ENCODE data around the gene DMTF1.
"Not testable (repeated sequence)": the region's sequence is repeated elsewhere in the genome, so short reads cannot be mapped to it uniquely, and the experiment has no call there.

Gene DMTF1

DNA sequence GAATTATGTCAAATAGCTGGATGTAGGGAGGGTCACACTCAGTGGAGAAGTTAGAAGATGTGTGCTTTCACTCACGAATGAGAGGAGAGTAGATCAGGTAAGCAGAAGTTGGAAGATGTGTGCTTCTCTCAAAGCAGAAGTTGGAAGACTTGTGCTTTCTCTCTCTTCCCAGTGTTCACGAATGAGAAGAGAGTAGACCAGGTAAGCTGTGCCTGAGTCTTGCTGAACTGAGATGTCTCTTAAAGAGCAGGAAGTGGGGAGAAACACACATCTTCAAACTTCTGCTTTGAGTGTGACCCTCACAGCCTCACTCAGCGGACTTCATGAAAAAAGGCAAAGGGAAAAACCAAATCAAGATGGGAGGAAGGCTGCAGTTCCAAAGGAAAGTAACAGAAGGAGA lies 74.2 kb downstream of the DMTF1 start:
- DNase-seq (ENCODE audit: low read depth), result no peak

DNA sequence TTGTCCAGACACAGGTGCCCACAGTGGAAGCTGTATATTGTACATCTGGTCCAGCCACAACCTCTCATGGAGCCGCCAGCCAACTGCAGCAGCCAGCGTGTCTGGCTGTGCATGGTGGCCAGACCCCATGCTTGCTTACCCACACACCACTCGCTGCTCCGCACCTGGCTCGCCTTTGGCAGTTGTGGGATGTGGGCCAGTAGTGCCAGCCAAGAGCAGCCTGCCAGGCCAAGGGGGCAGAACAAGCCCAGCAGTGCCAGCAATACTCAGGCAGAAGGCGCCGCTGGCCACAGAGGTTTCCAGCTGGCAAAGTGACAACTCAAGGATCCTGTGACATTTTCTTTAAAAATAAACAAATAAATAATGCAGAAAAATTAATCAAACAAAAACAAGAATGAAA lies 79.0 kb downstream of the DMTF1 start:
- no peak for DNase-seq (ENCODE audit: low read depth)

DNA sequence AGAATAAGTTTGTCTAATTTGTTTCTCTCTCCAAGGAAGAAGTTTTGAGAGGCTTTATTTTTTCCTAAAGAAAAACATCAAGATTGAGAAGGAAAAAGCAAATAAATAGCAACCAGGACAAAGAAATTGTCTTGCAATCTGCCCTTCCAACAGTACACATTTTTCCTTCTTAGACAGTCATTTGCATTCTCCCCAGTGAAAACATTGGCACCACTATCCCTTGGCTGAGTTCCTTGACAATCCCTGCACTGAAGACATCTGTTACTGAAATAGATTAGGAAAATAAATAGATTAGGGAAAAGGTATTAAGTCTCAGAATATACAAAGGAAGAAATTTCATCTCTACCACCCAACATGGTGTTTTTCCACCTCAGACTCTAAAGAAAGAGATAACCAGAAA lies 79.5 kb downstream of the DMTF1 start:
- no peak for DNase-seq (ENCODE audit: low read depth)

DNA sequence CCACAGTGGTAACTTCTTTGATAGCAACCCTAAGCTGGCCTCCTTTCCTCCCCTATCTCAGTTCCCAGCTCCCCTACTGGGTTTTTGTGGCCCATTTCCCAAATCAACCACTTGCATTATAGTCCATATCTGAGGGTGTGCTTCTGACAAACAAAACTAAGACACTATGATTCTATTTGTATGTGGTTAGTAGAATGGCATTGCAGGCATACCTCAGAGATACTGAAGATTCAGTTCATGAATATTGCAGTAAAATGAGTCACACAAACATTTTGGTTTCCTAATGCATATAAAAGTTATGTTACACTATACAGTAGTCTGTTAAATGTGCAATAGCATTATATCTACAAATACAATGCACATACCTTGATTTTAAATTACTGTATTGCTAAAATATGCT lies 82.7 kb downstream of the DMTF1 start:
- DNase-seq (ENCODE audit: low read depth), result no peak

DNA sequence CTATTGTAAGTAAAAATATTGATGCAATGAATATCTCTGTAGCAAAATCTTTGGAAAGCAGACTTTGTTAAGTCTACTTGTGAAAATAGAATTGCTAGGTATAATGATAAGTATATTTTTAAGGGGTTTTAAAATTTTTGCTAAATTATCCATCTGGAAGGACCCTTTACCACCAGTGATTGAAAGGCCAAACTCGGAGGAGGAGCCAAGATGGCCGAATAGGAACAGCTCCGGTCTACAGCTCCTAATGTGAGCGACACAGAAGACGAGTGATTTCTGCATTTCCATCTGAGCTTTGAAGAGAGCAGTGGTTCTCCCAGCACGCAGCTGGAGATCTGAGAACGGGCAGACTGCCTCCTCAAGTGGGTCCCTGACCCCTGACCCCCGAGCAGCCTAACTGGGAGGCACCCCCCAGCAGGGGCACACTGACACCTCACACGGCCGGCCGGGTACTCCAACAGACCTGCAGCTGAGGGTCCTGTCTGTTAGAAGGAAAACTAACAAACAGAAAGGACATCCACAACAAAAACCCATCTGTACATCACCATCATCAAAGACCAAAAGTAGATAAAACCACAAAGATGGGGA lies 86.3 kb downstream of the DMTF1 start:
- not testable (repeated sequence) for DNase-seq (ENCODE audit: low read depth)

DNA sequence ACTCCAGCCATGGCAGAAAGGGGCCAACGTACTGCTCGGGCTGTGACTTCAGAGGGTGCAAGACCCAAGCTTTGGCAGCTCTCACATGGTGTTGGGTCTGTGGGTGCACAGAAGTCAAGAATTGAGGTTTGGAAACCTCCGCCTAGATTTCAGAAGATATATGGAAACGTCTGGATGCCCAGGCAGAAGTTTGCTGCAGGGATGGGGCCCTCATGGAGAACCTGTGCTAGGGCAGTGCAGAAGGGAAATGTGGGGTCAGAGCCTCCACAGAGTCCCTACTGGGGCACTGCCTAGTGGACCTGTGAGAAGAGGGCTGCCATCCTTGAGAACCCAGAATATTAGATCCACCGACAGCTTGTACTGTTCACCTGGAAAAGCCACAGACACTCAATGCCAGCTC lies 93.4 kb downstream of the DMTF1 start:
- DNase-seq (ENCODE audit: low read depth), result not testable (repeated sequence)
